ENCODE measurements around the gene KRTAP5-6. TPM values are rescaled to one million over a fixed set of nuclear protein-coding genes. Genes with fewer than 3 reads are reported as not detected.
A peak's percentile ranks its signal among the peaks of the same experiment; 100 is the strongest.

KRTAP5-6 gene
- total RNA-seq, 2 donors from 2014 or later: not detected

DNA sequence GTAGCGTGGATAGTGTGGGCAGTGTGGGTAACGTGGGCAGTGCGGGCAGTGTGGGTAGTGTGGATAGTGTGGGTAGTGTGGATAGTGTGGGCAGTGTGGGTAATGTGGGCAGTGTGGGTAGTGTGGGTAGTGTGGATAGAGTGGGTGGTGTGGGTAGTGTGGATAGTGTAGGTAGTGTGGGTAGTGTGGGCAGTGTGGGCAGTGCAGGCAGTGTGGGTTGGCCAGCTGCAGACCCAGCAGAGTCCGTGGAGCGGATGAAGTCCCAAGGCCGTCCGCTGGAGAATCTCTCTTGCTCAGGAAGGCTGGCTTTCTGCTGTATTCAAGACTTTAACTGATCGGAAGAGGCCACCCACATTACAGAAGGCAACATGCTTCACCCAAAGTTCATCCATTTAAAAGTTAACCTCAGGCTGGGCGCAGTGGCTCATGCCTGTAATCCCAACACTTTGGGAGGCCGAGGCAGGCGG is 26.1 kb upstream of the KRTAP5-6 start:
- ATAC-seq: no peak
- WGBS, 2 donors: 73 to 75% methylated on average over 9 to 11 of the region's 11 CpGs
- TF ChIP-seq, protein P1, sequence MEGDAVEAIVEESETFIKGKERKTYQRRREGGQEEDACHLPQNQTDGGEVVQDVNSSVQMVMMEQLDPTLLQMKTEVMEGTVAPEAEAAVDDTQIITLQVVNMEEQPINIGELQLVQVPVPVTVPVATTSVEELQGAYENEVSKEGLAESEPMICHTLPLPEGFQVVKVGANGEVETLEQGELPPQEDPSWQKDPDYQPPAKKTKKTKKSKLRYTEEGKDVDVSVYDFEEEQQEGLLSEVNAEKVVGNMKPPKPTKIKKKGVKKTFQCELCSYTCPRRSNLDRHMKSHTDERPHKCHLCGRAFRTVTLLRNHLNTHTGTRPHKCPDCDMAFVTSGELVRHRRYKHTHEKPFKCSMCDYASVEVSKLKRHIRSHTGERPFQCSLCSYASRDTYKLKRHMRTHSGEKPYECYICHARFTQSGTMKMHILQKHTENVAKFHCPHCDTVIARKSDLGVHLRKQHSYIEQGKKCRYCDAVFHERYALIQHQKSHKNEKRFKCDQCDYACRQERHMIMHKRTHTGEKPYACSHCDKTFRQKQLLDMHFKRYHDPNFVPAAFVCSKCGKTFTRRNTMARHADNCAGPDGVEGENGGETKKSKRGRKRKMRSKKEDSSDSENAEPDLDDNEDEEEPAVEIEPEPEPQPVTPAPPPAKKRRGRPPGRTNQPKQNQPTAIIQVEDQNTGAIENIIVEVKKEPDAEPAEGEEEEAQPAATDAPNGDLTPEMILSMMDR (IDR thresholded peaks at IDR 0.05): no peak
- no peak for TF ChIP-seq POLR2A (IDR thresholded peaks at IDR 0.05)
- no peaks in the 10 kb centered on the region for H3K27me3 ChIP-seq
- H3K4me3 ChIP-seq: no peak overlapping the region
- DNase-seq: no peak
- H3K4me1 ChIP-seq: peaks cover 6% of the 10 kb centered on the region
- no peaks in the 10 kb centered on the region for H3K36me3 ChIP-seq (replicated peaks in 1 of 2; ENCODE audit: insufficient read depth in 1 of 2, low read depth in 2 of 2)
- H3K9me3 ChIP-seq: no peaks in the 10 kb centered on the region
- intact Hi-C loops (cut with DNase I): no loop called here
- H3K27ac ChIP-seq: no peak overlapping the region

DNA sequence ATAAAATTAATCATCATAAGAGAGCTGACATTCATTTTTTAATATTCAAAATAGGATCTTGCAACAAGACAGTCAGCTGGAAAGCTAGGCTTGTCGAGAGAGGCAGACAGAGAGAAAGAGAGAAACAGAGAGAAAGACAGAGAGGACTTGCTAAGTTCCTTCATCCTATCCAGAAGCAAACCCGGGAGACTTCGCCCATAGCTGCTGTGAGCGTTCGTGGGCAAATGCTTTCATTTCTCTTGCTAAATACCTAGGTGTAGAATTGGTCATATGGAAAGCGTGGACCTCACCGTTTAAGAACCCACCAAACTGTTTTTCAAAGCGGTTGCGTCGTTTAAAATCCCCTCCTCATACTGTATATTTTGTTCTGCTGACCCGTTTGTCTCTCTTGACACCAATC is 25.3 kb upstream of the KRTAP5-6 start:
- no peak overlapping the region for H3K4me3 ChIP-seq
- WGBS, 2 donors: 70 to 77% methylated on average over 11 of the region's 11 CpGs
- DNase-seq: no peak
- H3K9me3 ChIP-seq: no peaks in the 10 kb centered on the region
- ATAC-seq: no peak
- peaks cover 6% of the 10 kb centered on the region for H3K4me1 ChIP-seq
- intact Hi-C loops (cut with DNase I): no loop called here
- H3K36me3 ChIP-seq (replicated peaks in 1 of 2; ENCODE audit: insufficient read depth in 1 of 2, low read depth in 2 of 2): no peaks in the 10 kb centered on the region
- TF ChIP-seq, protein P1 (IDR thresholded peaks at IDR 0.05): no peak
- TF ChIP-seq POLR2A (IDR thresholded peaks at IDR 0.05): no peak
- no peak overlapping the region for H3K27ac ChIP-seq
- H3K27me3 ChIP-seq: no peaks in the 10 kb centered on the region

DNA sequence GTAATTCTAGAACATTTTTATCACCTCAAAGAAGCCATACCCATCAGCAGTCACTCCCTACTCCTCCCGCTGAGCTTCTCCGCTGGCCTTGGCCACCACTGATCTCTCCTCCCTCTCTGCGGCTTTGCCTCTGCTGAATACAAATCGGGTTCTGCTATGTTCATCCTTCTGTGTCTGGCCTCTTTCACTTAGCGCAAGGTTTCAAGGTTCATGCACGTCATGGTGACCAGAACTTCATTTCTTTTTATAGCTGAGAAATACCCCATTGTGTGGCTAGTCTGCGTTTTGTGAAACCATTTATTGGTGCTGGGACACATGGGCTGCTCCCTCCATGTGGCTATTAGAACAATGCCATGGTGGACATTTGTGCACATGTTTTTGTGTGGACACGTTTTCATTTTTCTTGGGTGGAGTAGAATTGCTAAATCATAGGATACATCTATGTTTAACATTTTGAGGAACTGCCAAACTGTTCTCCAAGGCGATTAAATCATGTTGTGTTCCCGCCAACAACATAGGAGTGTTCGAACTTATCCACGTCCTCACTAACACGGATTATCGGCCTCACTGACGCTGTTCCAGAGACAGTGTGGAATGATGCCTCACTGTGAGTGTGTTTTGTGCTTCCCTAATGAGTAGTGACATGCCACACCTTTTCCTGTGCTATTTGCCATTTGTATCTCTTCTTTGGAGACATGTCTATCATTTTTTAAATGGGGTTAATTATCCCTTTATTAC is 24.2 kb upstream of the KRTAP5-6 start:
- Histone ChIP-seq H3K4me3 (no peak overlapping the region), H3K27ac (no peak overlapping the region), H3K9me3 (no peaks in the 10 kb centered on the region), H3K27me3 (no peaks in the 10 kb centered on the region), H3K36me3 (replicated peaks in 1 of 2; ENCODE audit: insufficient read depth in 1 of 2, low read depth in 2 of 2) (no peaks in the 10 kb centered on the region), H3K4me1 (peaks cover 6% of the 10 kb centered on the region)
- no peak for TF ChIP-seq POLR2A (IDR thresholded peaks at IDR 0.05)
- TF ChIP-seq, protein P1 (IDR thresholded peaks at IDR 0.05): no peak
- ATAC-seq: no peak
- intact Hi-C loops (cut with DNase I): no loop called here
- peak in 1 of 4 donors; percentile 1 for DNase-seq
- 67 to 73% methylated on average over 15 of the region's 15 CpGs for WGBS, 2 donors

DNA sequence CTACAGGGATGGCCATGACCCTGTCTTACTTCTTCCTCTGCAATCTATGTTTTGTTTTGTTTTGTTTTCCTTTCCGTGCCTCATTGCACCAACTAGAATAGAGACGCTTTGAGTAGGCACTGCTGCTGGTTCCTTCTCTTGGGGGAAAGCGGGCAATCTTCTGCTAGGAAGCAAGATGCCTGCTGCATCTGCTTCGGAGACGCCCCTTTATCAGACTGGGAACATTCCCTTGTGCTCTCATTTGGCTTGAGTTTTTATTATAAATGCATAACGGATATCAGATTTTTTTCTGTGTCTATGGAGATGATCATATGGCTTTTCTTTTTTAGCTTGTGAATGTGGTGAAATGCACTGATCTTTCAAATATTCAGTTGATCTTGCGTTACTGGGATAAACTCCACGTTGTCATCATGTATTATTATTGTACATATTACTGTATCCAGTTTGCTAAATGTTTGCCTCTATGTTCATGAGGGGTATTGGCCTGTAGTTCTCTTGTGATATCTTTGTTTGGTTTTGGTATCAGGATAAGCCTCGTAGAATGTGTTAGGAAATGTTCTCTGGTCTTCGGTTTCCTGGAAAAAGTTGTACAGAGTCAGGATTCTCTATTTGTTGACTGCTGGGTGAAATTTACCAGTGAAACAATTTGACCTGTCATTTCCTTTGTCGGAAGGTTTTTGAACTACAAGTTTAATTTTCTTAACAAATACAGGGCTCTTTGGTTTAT is 23.4 kb upstream of the KRTAP5-6 start:
- Histone ChIP-seq H3K27me3 (no peaks in the 10 kb centered on the region), H3K9me3 (no peaks in the 10 kb centered on the region), H3K4me1 (peaks cover 6% of the 10 kb centered on the region), H3K27ac (peak overlapping the region in 1 of 4 donors; percentile 30), H3K4me3 (no peak overlapping the region), H3K36me3 (replicated peaks in 1 of 2; ENCODE audit: insufficient read depth in 1 of 2, low read depth in 2 of 2) (no peaks in the 10 kb centered on the region)
- TF ChIP-seq POLR2A (IDR thresholded peaks at IDR 0.05): no peak
- TF ChIP-seq, protein P1 (IDR thresholded peaks at IDR 0.05): no peak
- peak; percentile 45 for ATAC-seq
- DNase-seq: no peak
- intact Hi-C loops (cut with DNase I): no loop called here
- 24 to 35% methylated on average over 11 of the region's 11 CpGs for WGBS, 2 donors

Data from body of pancreas (tissue), 4 donors.